Loucy (cell line): ENCODE data around the gene TMEM178B.

ENCODE experiments used
- CTCF ChIP-seq: fragments of 200-600 bp; sonication (generic); conservative IDR thresholded peaks from 2 replicates; pipeline ENCODE4 v1.5.1; 2014; ENCODE audit warnings: mild to moderate bottlenecking, antibody characterized with exemption, low read length
- EZH2phosphoT487 ChIP-seq: fragments of 200-600 bp; IDR thresholded peaks from 2 replicates; pipeline ENCODE4 v1.6.1; 2018; ENCODE audit warnings: antibody characterized with exemption, mild to moderate bottlenecking, moderate library complexity, borderline replicate concordance

GRCh38 chr7:141501451-141501850, 427.6 kb downstream of the TMEM178B start:
- TF ChIP-seq CTCF (no peak), EZH2phosphoT487 (no peak)
